Heart right ventricle (tissue), 16 donors: Measurements from ENCODE around the gene SBDS. TPM values are rescaled to one million over a fixed set of nuclear protein-coding genes. Genes with fewer than 3 reads are reported as not detected.
"Not testable (repeated sequence)": the region's sequence is repeated elsewhere in the genome, so short reads cannot be mapped to it uniquely, and the experiment has no call there.

Experiments used
- ATAC-seq, 8 donors: fragments of 200-7000 bp; cut with Tn5 transposase; one replicate each; pipeline ENCODE4 v1.9.1; 2020; ENCODE audit warnings: mild to moderate bottlenecking in 8 of 8, moderate library complexity in 8 of 8, moderate number of reproducible peaks in 1 of 8
- DNase-seq, 2 donors: peaks; one replicate each; pipeline ENCODE4 v3.0.0-alpha.2; 2020
- H3K27ac ChIP-seq, 10 donors: fragments of 200-600 bp; sonication (generic) in 2 of 10; one replicate each; pipeline versions ENCODE4 v1.5.0 to v1.8.0; 2020 to 2022; ENCODE audit warnings: mild to moderate bottlenecking in 3 of 10
- H3K27me3 ChIP-seq, 7 donors: fragments of 200-600 bp; one replicate each; pipeline ENCODE4 v1.8.0; 2021 to 2022; ENCODE audit warnings: mild to moderate bottlenecking in 2 of 7
- H3K36me3 ChIP-seq, 9 donors: fragments of 200-600 bp; sonication (generic) in 1 of 9; one replicate each; pipeline versions ENCODE4 v1.5.0 to v1.8.0; 2020 to 2022; ENCODE audit warnings: mild to moderate bottlenecking in 2 of 9
- H3K4me1 ChIP-seq, 9 donors: fragments of 200-600 bp; sonication (generic) in 1 of 9; one replicate each; pipeline versions ENCODE4 v1.5.0 to v1.8.0; 2020 to 2022; ENCODE audit warnings: mild to moderate bottlenecking in 4 of 9
- H3K4me3 ChIP-seq, 10 donors: fragments of 200-600 bp; sonication (generic) in 2 of 10; one replicate each; pipeline versions ENCODE4 v1.5.0 to v1.8.0; 2020 to 2022; ENCODE audit warnings: mild to moderate bottlenecking in 7 of 10, moderate library complexity in 2 of 10
- H3K9me3 ChIP-seq, 11 donors: fragments of 200-600 bp in 10 of 11; sonication (generic) in 2 of 11; one replicate each; pipeline versions ENCODE4 v1.5.0 to v1.8.0; 2013 to 2022; ENCODE audit warnings: mild to moderate bottlenecking in 2 of 11, control low read depth in 1 of 11, moderate library complexity in 1 of 11
- WGBS, 2 donors: extraction: QIAGEN DNeasy Blood & Tissue Kit; methylation state at CpG; one replicate each; pipeline ENCODE4 v1.1.7; 2013; ENCODE audit warnings: inconsistent platforms in 1 of 2; 5-methylcytosine and 5-hydroxymethylcytosine counted together
- intact Hi-C, 10 donors: fragments of 100-400 bp; cut with DNase I; formaldehyde crosslinking; loops; one replicate each; pipeline versions ENCODE4 v1.11.1 to v1.14.2; 2022
- polyA plus RNA-seq, 2 donors: library from polyadenylated mRNA; stranded (reverse); fragments of 200-250 nt; gene quantifications; one replicate each; pipeline ENCODE4 v1.2.3, GENCODE V29; 2013
- total RNA-seq, 10 donors: library from RNA; stranded (reverse); fragmentation: NEBNext Ultra II Directional in 3 of 10; extraction: Animal tissue kit (Norgen Biotek cat#: 25700) in 3 of 10; gene quantifications; one replicate each; pipeline versions ENCODE4 v1.2.1 to v1.2.4, GENCODE V29; 2021 to 2023
- TF ChIP-seq, protein P1 (sequence below), 9 donors: fragments of 200-600 bp; sonication (generic) in 2 of 9; IDR thresholded peaks; one replicate each; pipeline versions ENCODE4 v1.5.0 to v1.8.0; 2021 to 2022; ENCODE audit warnings: antibody characterized with exemption in 9 of 9, mild to moderate bottlenecking in 5 of 9, moderate library complexity in 1 of 9
- donor health status: Arrhythmogenic right ventricular cardiomyopathy.
- donor health status: ischemic (EF 13 %, LVEDD 7.1; RV severe dilation, severe dysfunction).
- donor health status: healthy with polysubstance abuse.
- donor health status: DM: no; HTN: yes; CAD: no.
- donor health status: DM: no; HTN: no; CAD: no.
- donor health status: ischemic (EF 25% LVEDD 6.9; RV normal size, moderate dysfunction).
- donor health status: ischemic (EF 25% LVEDD 5.7; RV mildly dilated, moderate dysfunction).
- donor health status: healthy.
- donor health status: DM: yes; HTN: yes; CAD: no.
- donor health status: Ischemic cardiomyopathy.
- donor health status: ischemic (EF 35%, LVEDD 5.7; RV mildly dilated, moderate dysfunction).
- donor health status: nonischemic (EF 11% LVEDD 7.7; RV severe dilation, severe dysfunction).
- donor health status: DM: yes; HTN: yes; CAD: no.
- donor health status: PGD.
- donor health status: ischemic (EF 29% LVEDD 5.4; RV normal size, mild dysfunction).
- donor health status: nonischemic (EF 23%, LVEDD 6.1; RV moderate dilation, normal function).

Gene SBDS
- total and polyA plus RNA-seq, 12 donors = 107 to 351 (median 242) TPM

DNA sequence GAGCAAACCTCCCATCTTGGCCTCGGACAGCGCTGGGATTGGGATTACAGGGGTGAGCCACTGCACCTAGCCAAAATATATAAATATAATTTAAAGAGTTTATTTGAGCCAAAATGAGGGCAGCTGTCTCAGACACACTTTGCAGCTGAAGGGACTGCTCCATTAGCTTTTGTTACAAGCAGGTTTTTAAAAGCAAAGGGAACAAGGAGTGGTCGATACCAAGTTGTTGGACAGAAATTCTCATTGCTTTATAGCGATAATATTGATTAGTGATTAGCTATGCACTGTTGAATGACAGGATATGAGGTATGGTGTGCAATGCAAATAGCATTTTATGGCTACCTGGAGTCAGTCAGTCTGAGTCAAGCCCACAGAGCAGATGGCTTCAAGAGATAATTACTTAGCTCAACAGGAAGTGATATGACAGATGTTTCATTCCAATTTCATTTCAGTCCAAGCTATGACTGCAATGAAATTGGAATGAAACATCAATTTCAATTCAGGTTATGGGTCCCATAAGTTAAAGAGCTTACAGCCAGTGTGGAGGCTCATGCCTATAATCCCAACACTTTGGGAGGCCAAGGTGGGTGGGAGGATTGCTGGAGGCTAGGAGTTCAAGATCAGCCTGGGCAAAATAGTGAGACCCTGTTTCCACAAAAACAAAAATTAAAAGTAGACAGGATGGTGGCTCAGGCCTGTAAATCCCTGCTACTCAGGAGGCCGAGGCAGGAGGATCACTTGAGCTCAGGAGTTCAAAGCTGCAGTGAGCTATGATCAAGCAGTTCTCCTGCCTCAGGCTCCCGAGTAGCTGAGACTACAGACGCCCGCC is 24.4 kb upstream of the SBDS start:
- WGBS, 2 donors = 81 to 86% methylated on average over 8 of the region's 8 CpGs
- Histone ChIP-seq H3K27ac (no peak overlapping the region), H3K4me1 (peaks cover 0 to 19% (median 0%) of the 10 kb centered on the region in 9 donors), H3K27me3 (no peaks in the 10 kb centered on the region), H3K36me3 (peaks cover 0 to 100% (median 32%) of the 10 kb centered on the region in 9 donors), H3K9me3 (no peaks in the 10 kb centered on the region), H3K4me3 (no peak overlapping the region)
- no peak for DNase-seq
- no peak for ATAC-seq
- intact Hi-C loops = no loop called here
- TF ChIP-seq, protein P1, sequence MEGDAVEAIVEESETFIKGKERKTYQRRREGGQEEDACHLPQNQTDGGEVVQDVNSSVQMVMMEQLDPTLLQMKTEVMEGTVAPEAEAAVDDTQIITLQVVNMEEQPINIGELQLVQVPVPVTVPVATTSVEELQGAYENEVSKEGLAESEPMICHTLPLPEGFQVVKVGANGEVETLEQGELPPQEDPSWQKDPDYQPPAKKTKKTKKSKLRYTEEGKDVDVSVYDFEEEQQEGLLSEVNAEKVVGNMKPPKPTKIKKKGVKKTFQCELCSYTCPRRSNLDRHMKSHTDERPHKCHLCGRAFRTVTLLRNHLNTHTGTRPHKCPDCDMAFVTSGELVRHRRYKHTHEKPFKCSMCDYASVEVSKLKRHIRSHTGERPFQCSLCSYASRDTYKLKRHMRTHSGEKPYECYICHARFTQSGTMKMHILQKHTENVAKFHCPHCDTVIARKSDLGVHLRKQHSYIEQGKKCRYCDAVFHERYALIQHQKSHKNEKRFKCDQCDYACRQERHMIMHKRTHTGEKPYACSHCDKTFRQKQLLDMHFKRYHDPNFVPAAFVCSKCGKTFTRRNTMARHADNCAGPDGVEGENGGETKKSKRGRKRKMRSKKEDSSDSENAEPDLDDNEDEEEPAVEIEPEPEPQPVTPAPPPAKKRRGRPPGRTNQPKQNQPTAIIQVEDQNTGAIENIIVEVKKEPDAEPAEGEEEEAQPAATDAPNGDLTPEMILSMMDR (IDR thresholded peaks at IDR 0.05) = no peak

DNA sequence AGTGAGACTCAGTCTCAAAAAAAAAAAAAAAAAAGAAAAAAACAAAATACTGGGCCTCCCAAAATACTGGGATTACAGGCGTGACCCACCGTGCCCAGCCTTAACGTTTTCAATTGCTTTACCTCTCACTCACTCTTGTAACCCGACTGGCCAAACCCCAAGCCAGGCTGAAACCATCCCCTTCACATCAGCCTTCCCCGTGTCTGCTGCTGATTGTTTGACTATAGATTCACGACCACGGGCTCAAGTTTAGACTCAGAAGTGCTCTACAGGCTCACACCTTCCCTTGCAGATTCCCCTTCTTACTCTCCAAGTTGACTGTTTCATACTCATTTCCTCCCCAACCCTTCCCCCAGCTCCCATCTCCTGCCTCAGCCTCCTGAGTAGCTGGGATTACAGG is 23.6 kb upstream of the SBDS start:
- TF ChIP-seq, protein P1 (IDR thresholded peaks at IDR 0.05) = no peak
- WGBS, 2 donors = 85 to 86% methylated on average over 7 of the region's 7 CpGs
- H3K9me3 ChIP-seq = no peaks in the 10 kb centered on the region
- peaks cover 0 to 100% (median 40%) of the 10 kb centered on the region in 9 donors for H3K36me3 ChIP-seq
- intact Hi-C loops = no loop called here
- ATAC-seq (no peak), DNase-seq (no peak)
- H3K4me3 ChIP-seq = no peak overlapping the region
- H3K27me3 ChIP-seq = no peaks in the 10 kb centered on the region
- H3K4me1 ChIP-seq = peaks cover 0 to 19% (median 0%) of the 10 kb centered on the region in 9 donors
- no peak overlapping the region for H3K27ac ChIP-seq

DNA sequence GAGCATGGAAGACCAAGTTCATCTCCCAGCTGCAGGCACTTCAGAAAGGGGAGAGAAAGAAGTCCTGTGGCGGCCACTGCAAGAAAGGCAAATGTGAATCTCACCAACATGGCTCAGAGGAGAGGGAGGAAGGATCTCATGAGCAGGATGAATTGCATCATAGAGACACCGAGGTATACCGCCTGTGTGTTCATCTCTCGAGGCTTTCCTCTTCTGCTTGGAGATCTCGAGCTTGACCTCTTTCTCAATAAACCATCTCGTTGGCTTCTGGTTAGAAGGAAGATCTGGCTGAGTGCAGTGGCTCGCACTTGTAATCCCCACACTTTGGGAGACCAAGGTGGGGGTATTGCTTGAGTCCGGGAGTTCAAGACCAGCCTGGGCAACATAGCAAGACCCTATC is 22.6 kb upstream of the SBDS start:
- DNase-seq, intact Hi-C loops, ATAC-seq, H3K4me3 ChIP-seq, H3K27me3 ChIP-seq, H3K9me3 ChIP-seq, H3K27ac ChIP-seq: not testable (repeated sequence)
- H3K4me1 ChIP-seq = peaks cover 0 to 13% (median 0%) of the 10 kb centered on the region in 9 donors
- H3K36me3 ChIP-seq = peaks cover 0 to 99% (median 42%) of the 10 kb centered on the region in 9 donors
- 93 to 96% methylated on average over 8 of the region's 8 CpGs for WGBS, 2 donors

DNA sequence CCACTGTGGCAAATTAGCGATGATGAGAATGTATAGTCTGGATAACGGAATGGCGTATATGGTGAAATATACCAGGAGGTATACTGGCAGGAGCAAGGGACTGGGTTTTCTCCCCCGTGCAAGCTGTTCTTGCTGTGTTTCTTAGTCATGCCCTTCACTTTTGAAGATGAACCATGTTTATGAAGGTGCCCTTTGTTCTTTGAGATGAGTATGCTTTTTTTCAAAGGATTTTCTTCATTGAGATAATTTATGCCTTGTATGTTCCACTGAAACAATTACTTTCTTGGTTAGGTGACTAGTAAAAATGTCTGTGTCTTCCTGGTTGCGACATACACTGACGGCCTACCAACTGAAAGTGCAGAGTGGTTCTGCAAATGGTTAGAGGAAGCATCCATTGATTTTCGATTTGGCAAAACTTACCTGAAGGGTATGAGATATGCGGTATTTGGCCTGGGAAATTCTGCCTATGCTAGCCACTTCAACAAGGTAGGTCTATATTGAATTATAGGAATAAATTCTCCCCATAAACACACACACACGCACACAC is 18.8 kb upstream of the SBDS start:
- H3K4me3 ChIP-seq, DNase-seq, H3K27me3 ChIP-seq, H3K4me1 ChIP-seq, H3K9me3 ChIP-seq, intact Hi-C loops, ATAC-seq, H3K27ac ChIP-seq: not testable (repeated sequence)
- 93 to 97% methylated on average over 9 of the region's 9 CpGs for WGBS, 2 donors
- H3K36me3 ChIP-seq = peaks cover 0 to 99% (median 46%) of the 10 kb centered on the region in 9 donors

DNA sequence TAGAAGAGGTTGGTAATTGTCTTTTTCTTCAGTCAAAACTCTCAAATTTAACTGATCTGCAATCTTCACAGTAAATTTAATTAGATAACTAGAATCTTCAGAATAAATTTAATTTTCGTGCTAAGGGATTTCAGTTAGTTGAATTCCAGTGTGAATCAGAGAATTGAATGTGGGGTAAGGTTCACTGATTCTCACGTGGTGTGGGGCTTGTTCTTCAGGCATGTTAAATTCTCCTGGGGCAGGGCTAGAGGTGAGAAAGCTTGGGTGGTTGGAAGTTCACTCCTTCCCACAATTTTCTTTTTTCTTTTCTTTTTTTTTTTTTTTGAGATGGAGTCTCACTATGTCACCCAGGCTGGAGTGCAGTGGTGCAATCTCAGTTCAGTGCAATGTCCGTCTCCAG is 14.3 kb upstream of the SBDS start:
- H3K4me1 ChIP-seq, DNase-seq, H3K9me3 ChIP-seq, H3K27ac ChIP-seq, H3K27me3 ChIP-seq, ATAC-seq, H3K4me3 ChIP-seq: not testable (repeated sequence)
- WGBS, 2 donors = 91 to 93% methylated on average over 3 of the region's 3 CpGs
- intact Hi-C loops = loop anchor here in 1 of 10 donors (10.0 kb wide), 1 partner anchor 455 kb away; no protein-coding TSS in a partner anchor
- H3K36me3 ChIP-seq = peaks cover 0 to 99% (median 27%) of the 10 kb centered on the region in 9 donors
